ENCODE measurements around the gene PATE4.

The PATE4 gene

GRCh38 chr11:125802387-125802786, 30.7 kb upstream of the PATE4 start:
- TF ChIP-seq CTCF (IDR thresholded peaks at IDR 0.05; ENCODE audit: low read length) (no peak), EZH2 (IDR thresholded peaks at IDR 0.05; ENCODE audit: borderline replicate concordance, low read length) (no peak)

GRCh38 chr11:125807909-125808308, 25.2 kb upstream of the PATE4 start:
- H4K20me1 ChIP-seq (ENCODE audit: insufficient read depth, low read length) = no peaks in the 10 kb centered on the region
- H3K27me3 ChIP-seq (ENCODE audit: insufficient read depth, low read length) = no peaks in the 10 kb centered on the region
- H3K4me1 ChIP-seq (ENCODE audit: insufficient read depth, low read length, severe bottlenecking) = no peaks in the 10 kb centered on the region
- H3K9ac ChIP-seq (ENCODE audit: low read length) = no peak overlapping the region
- H3K4me2 ChIP-seq (ENCODE audit: low read length) = no peak overlapping the region
- H3F3A ChIP-seq (ENCODE audit: insufficient read depth, low read length) = no peaks in the 10 kb centered on the region
- no peak overlapping the region for H3K27ac ChIP-seq (ENCODE audit: low read depth, low read length, poor library complexity, severe bottlenecking)
- no peak overlapping the region for H3K4me3 ChIP-seq (ENCODE audit: low read depth, low read length, poor library complexity, severe bottlenecking)
- H3K36me3 ChIP-seq (ENCODE audit: insufficient read depth, low read length) = no peaks in the 10 kb centered on the region
- H2AFZ ChIP-seq (ENCODE audit: low read length) = no peak overlapping the region
- H3K79me2 ChIP-seq (ENCODE audit: insufficient read depth, low read length) = no peaks in the 10 kb centered on the region
- TF ChIP-seq CTCF (IDR thresholded peaks at IDR 0.05; ENCODE audit: low read length) (no peak), EZH2 (IDR thresholded peaks at IDR 0.05; ENCODE audit: borderline replicate concordance, low read length) (no peak)
- no peaks in the 10 kb centered on the region for H3K9me2 ChIP-seq (ENCODE audit: low read depth, low read length)
- H3K9me3 ChIP-seq (ENCODE audit: low read length) = no peaks in the 10 kb centered on the region

More at GRCh38 chr11:125802387-125802786, 30.7 kb upstream of the PATE4 start:
- Histone ChIP-seq H3K9ac (ENCODE audit: low read length) (no peak overlapping the region), H3K27me3 (ENCODE audit: insufficient read depth, low read length) (no peaks in the 10 kb centered on the region), H3K36me3 (ENCODE audit: insufficient read depth, low read length) (no peaks in the 10 kb centered on the region), H3F3A (ENCODE audit: insufficient read depth, low read length) (no peaks in the 10 kb centered on the region), H3K27ac (ENCODE audit: low read depth, low read length, poor library complexity, severe bottlenecking) (no peak overlapping the region), H3K4me2 (ENCODE audit: low read length) (no peak overlapping the region), H3K9me2 (ENCODE audit: low read depth, low read length) (no peaks in the 10 kb centered on the region), H4K20me1 (ENCODE audit: insufficient read depth, low read length) (no peaks in the 10 kb centered on the region), H3K4me3 (ENCODE audit: low read depth, low read length, poor library complexity, severe bottlenecking) (no peak overlapping the region), H3K79me2 (ENCODE audit: insufficient read depth, low read length) (no peaks in the 10 kb centered on the region), H3K4me1 (ENCODE audit: insufficient read depth, low read length, severe bottlenecking) (no peaks in the 10 kb centered on the region), H3K9me3 (ENCODE audit: low read length) (no peaks in the 10 kb centered on the region), H2AFZ (ENCODE audit: low read length) (no peak overlapping the region)

GRCh38 chr11:125835748-125836147, 2.6 kb downstream of the PATE4 start:
- no peaks in the 10 kb centered on the region for H3K9me2 ChIP-seq (ENCODE audit: low read depth, low read length)
- no peaks in the 10 kb centered on the region for H3F3A ChIP-seq (ENCODE audit: insufficient read depth, low read length)
- TF ChIP-seq CTCF (IDR thresholded peaks at IDR 0.05; ENCODE audit: low read length) = no peak
- TF ChIP-seq EZH2 (IDR thresholded peaks at IDR 0.05; ENCODE audit: borderline replicate concordance, low read length) = no peak
- H3K36me3 ChIP-seq (ENCODE audit: insufficient read depth, low read length) = no peaks in the 10 kb centered on the region
- H3K4me1 ChIP-seq (ENCODE audit: insufficient read depth, low read length, severe bottlenecking) = no peaks in the 10 kb centered on the region
- no peaks in the 10 kb centered on the region for H3K79me2 ChIP-seq (ENCODE audit: insufficient read depth, low read length)
- no peak overlapping the region for H3K27ac ChIP-seq (ENCODE audit: low read depth, low read length, poor library complexity, severe bottlenecking)
- H3K27me3 ChIP-seq (ENCODE audit: insufficient read depth, low read length) = no peaks in the 10 kb centered on the region
- no peak overlapping the region for H3K9ac ChIP-seq (ENCODE audit: low read length)
- H3K4me3 ChIP-seq (ENCODE audit: low read depth, low read length, poor library complexity, severe bottlenecking) = no peak overlapping the region
- H2AFZ ChIP-seq (ENCODE audit: low read length) = no peak overlapping the region
- no peak overlapping the region for H3K4me2 ChIP-seq (ENCODE audit: low read length)
- no peaks in the 10 kb centered on the region for H3K9me3 ChIP-seq (ENCODE audit: low read length)
- H4K20me1 ChIP-seq (ENCODE audit: insufficient read depth, low read length) = no peaks in the 10 kb centered on the region

All from OCI-LY1 (cell line).